ENCODE results near the gene CFAP91.

DNA sequence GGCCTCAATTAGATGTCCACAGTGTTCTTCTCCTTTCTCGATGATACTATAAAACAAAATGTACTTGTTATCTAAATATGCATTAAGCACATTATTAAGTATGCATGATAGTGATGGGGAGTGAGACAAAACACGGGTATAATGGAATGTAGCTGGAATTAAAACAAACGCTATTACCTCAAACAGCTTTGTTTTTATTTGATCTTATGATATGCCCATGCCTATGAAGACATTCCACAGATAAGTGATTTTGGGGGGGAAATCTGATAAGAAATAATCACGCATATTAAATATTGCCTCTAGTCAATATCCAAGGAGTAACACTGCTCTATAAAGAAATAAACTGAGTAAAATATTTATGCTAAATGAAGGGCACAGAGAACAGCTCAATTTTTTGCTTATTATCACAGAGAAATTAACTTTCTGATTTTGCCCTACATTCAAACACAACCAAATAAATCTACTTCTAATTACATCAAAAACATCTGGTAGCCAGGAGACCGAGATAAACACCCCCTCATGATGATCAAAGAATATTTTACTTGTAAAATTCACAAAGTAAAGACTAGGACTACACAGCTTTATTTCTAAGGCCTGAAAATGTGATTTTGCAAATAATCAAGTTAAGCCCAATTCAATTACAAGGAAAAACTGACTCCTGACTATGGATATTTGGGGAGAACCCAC lies 27.5 kb upstream of the CFAP91 start:
- TF ChIP-seq, protein P1, sequence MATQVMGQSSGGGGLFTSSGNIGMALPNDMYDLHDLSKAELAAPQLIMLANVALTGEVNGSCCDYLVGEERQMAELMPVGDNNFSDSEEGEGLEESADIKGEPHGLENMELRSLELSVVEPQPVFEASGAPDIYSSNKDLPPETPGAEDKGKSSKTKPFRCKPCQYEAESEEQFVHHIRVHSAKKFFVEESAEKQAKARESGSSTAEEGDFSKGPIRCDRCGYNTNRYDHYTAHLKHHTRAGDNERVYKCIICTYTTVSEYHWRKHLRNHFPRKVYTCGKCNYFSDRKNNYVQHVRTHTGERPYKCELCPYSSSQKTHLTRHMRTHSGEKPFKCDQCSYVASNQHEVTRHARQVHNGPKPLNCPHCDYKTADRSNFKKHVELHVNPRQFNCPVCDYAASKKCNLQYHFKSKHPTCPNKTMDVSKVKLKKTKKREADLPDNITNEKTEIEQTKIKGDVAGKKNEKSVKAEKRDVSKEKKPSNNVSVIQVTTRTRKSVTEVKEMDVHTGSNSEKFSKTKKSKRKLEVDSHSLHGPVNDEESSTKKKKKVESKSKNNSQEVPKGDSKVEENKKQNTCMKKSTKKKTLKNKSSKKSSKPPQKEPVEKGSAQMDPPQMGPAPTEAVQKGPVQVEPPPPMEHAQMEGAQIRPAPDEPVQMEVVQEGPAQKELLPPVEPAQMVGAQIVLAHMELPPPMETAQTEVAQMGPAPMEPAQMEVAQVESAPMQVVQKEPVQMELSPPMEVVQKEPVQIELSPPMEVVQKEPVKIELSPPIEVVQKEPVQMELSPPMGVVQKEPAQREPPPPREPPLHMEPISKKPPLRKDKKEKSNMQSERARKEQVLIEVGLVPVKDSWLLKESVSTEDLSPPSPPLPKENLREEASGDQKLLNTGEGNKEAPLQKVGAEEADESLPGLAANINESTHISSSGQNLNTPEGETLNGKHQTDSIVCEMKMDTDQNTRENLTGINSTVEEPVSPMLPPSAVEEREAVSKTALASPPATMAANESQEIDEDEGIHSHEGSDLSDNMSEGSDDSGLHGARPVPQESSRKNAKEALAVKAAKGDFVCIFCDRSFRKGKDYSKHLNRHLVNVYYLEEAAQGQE (IDR thresholded peaks at IDR 0.05; ENCODE audit: insufficient read depth in 1 of 2, low read depth in 2 of 2, low read length in 1 of 2): no peak
- TF ChIP-seq CTCF (IDR thresholded peaks at IDR 0.05) (no peak), POLR2AphosphoS5 (IDR thresholded peaks at IDR 0.05; ENCODE audit: low read depth, low read length) (no peak)
